Stimulated activated naive B cell treated with anti-CD40 and anti-IgM and Interleukin-4, amounts not matched to agents 10 μg/mL and 1 μg/mL and 100 μg/mL, for 72 hours (primary cell): ENCODE data around the gene KPNA4.
"Not testable (repeated sequence)": the region's sequence is repeated elsewhere in the genome, so short reads cannot be mapped to it uniquely, and the experiment has no call there.

Source experiments
- ATAC-seq, 2 donors: fragments of 150-1000 bp; cut with Tn5 transposase; replicated peaks; 2 replicates each; pipeline ENCODE4 v1.10.0; 2021; ENCODE audit warnings: moderate library complexity in 1 of 2
- DNase-seq: peaks from one replicate; pipeline ENCODE4 v3.0.0; 2021
- H3K27ac Mint-ChIP-seq: one replicate; pipeline ENCODE4 v1.8.0; 2022; ENCODE audit warnings: mild to moderate bottlenecking, mixed read lengths
- H3K27me3 Mint-ChIP-seq, 2 donors: one replicate each; pipeline ENCODE4 v1.8.0; 2022; ENCODE audit warnings: mixed read lengths in 2 of 2
- H3K36me3 Mint-ChIP-seq, 2 donors: one replicate each; pipeline ENCODE4 v1.8.0; 2022; ENCODE audit warnings: mixed read lengths in 2 of 2, mild to moderate bottlenecking in 1 of 2
- H3K4me1 Mint-ChIP-seq, 2 donors: one replicate each; pipeline ENCODE4 v1.8.0; 2022; ENCODE audit warnings: mixed read lengths in 2 of 2, mild to moderate bottlenecking in 1 of 2
- H3K4me3 Mint-ChIP-seq, 2 donors: one replicate each; pipeline ENCODE4 v1.8.0; 2022; ENCODE audit warnings: mild to moderate bottlenecking in 2 of 2, mixed read lengths in 2 of 2, moderate library complexity in 1 of 2
- H3K9me3 Mint-ChIP-seq, 2 donors: one replicate each; pipeline ENCODE4 v1.8.0; 2022; ENCODE audit warnings: mixed read lengths in 2 of 2, mild to moderate bottlenecking in 1 of 2

KPNA4 gene

GRCh38 chr3:160562952-160563351, 2.4 kb downstream of the KPNA4 start:
- Mint-ChIP-seq H3K36me3 (peaks cover 8 to 19% of the 10 kb centered on the region in 2 donors), H3K4me1 (peaks cover 33 to 63% of the 10 kb centered on the region in 2 donors), H3K27me3 (no peaks in the 10 kb centered on the region), H3K4me3 (peak overlapping the region; percentile 56 to 68), H3K9me3 (no peaks in the 10 kb centered on the region), H3K27ac (peak overlapping the region; percentile 37)
- DNase-seq (no peak), ATAC-seq (no peak)

- Mint-ChIP-seq H3K36me3 (peaks cover 7 to 15% of the 10 kb centered on the region in 2 donors), H3K9me3 (no peaks in the 10 kb centered on the region), H3K4me1 (peaks cover 20 to 64% of the 10 kb centered on the region in 2 donors), H3K27me3 (no peaks in the 10 kb centered on the region), H3K27ac (no peak overlapping the region), H3K4me3 (no peak overlapping the region)
- DNase-seq: no peak
- no peak for ATAC-seq
These were observed 7.8 kb downstream of the KPNA4 start for GRCh38 chr3:160557571-160557970.

- DNase-seq: no peak
These were observed 9.2 kb downstream of the KPNA4 start for GRCh38 chr3:160556141-160556540.

GRCh38 chr3:160554980-160555379, 10.4 kb downstream of the KPNA4 start:
- ATAC-seq (no peak), DNase-seq (no peak)
- H3K9me3 Mint-ChIP-seq: peaks cover 6 to 7% of the 10 kb centered on the region in 2 donors
- no peak overlapping the region for H3K4me3 Mint-ChIP-seq
- peaks cover 20 to 63% of the 10 kb centered on the region in 2 donors for H3K4me1 Mint-ChIP-seq
- no peak overlapping the region for H3K27ac Mint-ChIP-seq
- no peaks in the 10 kb centered on the region for H3K27me3 Mint-ChIP-seq
- H3K36me3 Mint-ChIP-seq: peaks cover 25 to 35% of the 10 kb centered on the region in 2 donors

More at GRCh38 chr3:160556141-160556540, 9.2 kb downstream of the KPNA4 start:
- Mint-ChIP-seq H3K36me3 (peaks cover 16 to 27% of the 10 kb centered on the region in 2 donors), H3K4me1 (peaks cover 20 to 63% of the 10 kb centered on the region in 2 donors), H3K27me3 (no peaks in the 10 kb centered on the region), H3K4me3 (no peak overlapping the region), H3K27ac (no peak overlapping the region), H3K9me3 (peaks cover 3 to 4% of the 10 kb centered on the region in 2 donors)
- ATAC-seq: no peak

GRCh38 chr3:160553827-160554226, 11.5 kb downstream of the KPNA4 start:
- DNase-seq (no peak), ATAC-seq (no peak)
- H3K27ac Mint-ChIP-seq: no peak overlapping the region
- peaks cover 6 to 7% of the 10 kb centered on the region in 2 donors for H3K9me3 Mint-ChIP-seq
- H3K36me3 Mint-ChIP-seq: peaks cover 25 to 43% of the 10 kb centered on the region in 2 donors
- no peak overlapping the region for H3K4me3 Mint-ChIP-seq
- H3K4me1 Mint-ChIP-seq: peaks cover 16 to 59% of the 10 kb centered on the region in 2 donors
- no peaks in the 10 kb centered on the region for H3K27me3 Mint-ChIP-seq

- DNase-seq (no peak), ATAC-seq (no peak)
- no peak overlapping the region for H3K27ac Mint-ChIP-seq
- peaks cover 32 to 64% of the 10 kb centered on the region in 2 donors for H3K4me1 Mint-ChIP-seq
- peaks cover 6 to 7% of the 10 kb centered on the region in 2 donors for H3K9me3 Mint-ChIP-seq
- no peak overlapping the region for H3K4me3 Mint-ChIP-seq
- H3K27me3 Mint-ChIP-seq: no peaks in the 10 kb centered on the region
- peaks cover 30 to 58% of the 10 kb centered on the region in 2 donors for H3K36me3 Mint-ChIP-seq
These were observed 18.6 kb downstream of the KPNA4 start for GRCh38 chr3:160546727-160547126.

GRCh38 chr3:160545504-160545871, 19.9 kb downstream of the KPNA4 start:
- Mint-ChIP-seq H3K27ac (no peak overlapping the region), H3K4me1 (peaks cover 29 to 58% of the 10 kb centered on the region in 2 donors), H3K36me3 (peaks cover 19 to 46% of the 10 kb centered on the region in 2 donors), H3K27me3 (no peaks in the 10 kb centered on the region), H3K4me3 (no peak overlapping the region), H3K9me3 (peaks cover 0 to 1% of the 10 kb centered on the region in 2 donors)
- no peak for DNase-seq
- ATAC-seq: no peak

GRCh38 chr3:160544844-160545503, 20.4 kb downstream of the KPNA4 start:
- no peak overlapping the region for H3K27ac Mint-ChIP-seq
- peaks cover 29 to 58% of the 10 kb centered on the region in 2 donors for H3K4me1 Mint-ChIP-seq
- no peaks in the 10 kb centered on the region for H3K27me3 Mint-ChIP-seq
- DNase-seq: no peak
- peaks cover 0 to 1% of the 10 kb centered on the region in 2 donors for H3K9me3 Mint-ChIP-seq
- ATAC-seq: no peak
- H3K4me3 Mint-ChIP-seq: no peak overlapping the region
- H3K36me3 Mint-ChIP-seq: peaks cover 17 to 44% of the 10 kb centered on the region in 2 donors

- no peak overlapping the region for H3K4me3 Mint-ChIP-seq
- H3K27ac Mint-ChIP-seq: no peak overlapping the region
- H3K36me3 Mint-ChIP-seq: peaks cover 10 to 16% of the 10 kb centered on the region in 2 donors
- no peaks in the 10 kb centered on the region for H3K27me3 Mint-ChIP-seq
- no peaks in the 10 kb centered on the region for H3K9me3 Mint-ChIP-seq
- no peak for DNase-seq
- H3K4me1 Mint-ChIP-seq: peaks cover 25 to 40% of the 10 kb centered on the region in 2 donors
- no peak for ATAC-seq
These were observed 24.8 kb downstream of the KPNA4 start for GRCh38 chr3:160540551-160540950.

GRCh38 chr3:160538895-160539294, 26.5 kb downstream of the KPNA4 start:
- DNase-seq (no peak), ATAC-seq (no peak)
- Mint-ChIP-seq H3K4me3 (no peak overlapping the region), H3K9me3 (no peaks in the 10 kb centered on the region), H3K4me1 (peaks cover 18 to 25% of the 10 kb centered on the region in 2 donors), H3K27me3 (no peaks in the 10 kb centered on the region), H3K36me3 (peaks cover 4 to 6% of the 10 kb centered on the region in 2 donors), H3K27ac (no peak overlapping the region)

GRCh38 chr3:160537729-160538128, 27.6 kb downstream of the KPNA4 start:
- peaks cover 16 to 25% of the 10 kb centered on the region in 2 donors for H3K4me1 Mint-ChIP-seq

GRCh38 chr3:160532371-160532770, 33.0 kb downstream of the KPNA4 start:
- DNase-seq (no peak), ATAC-seq (no peak)
- peaks cover 0 to 2% of the 10 kb centered on the region in 2 donors for H3K4me1 Mint-ChIP-seq
- no peaks in the 10 kb centered on the region for H3K9me3 Mint-ChIP-seq
- H3K27ac Mint-ChIP-seq: no peak overlapping the region
- peaks cover 16 to 23% of the 10 kb centered on the region in 2 donors for H3K36me3 Mint-ChIP-seq
- H3K4me3 Mint-ChIP-seq: no peak overlapping the region
- no peaks in the 10 kb centered on the region for H3K27me3 Mint-ChIP-seq

More at GRCh38 chr3:160537729-160538128, 27.6 kb downstream of the KPNA4 start:
- Mint-ChIP-seq H3K36me3 (peaks cover 1 to 3% of the 10 kb centered on the region in 2 donors), H3K27me3 (no peaks in the 10 kb centered on the region), H3K4me3 (no peak overlapping the region), H3K9me3 (no peaks in the 10 kb centered on the region), H3K27ac (no peak overlapping the region)
- DNase-seq: no peak
- no peak for ATAC-seq

GRCh38 chr3:160531311-160531710, 34.1 kb downstream of the KPNA4 start:
- H3K36me3 Mint-ChIP-seq: peaks cover 19 to 28% of the 10 kb centered on the region in 2 donors
- no peak overlapping the region for H3K4me3 Mint-ChIP-seq
- no peak for ATAC-seq

GRCh38 chr3:160516391-160516790, 49.0 kb downstream of the KPNA4 start:
- not testable (repeated sequence) for H3K27me3 Mint-ChIP-seq, ATAC-seq, H3K4me3 Mint-ChIP-seq, H3K4me1 Mint-ChIP-seq, H3K27ac Mint-ChIP-seq, H3K9me3 Mint-ChIP-seq, DNase-seq
- H3K36me3 Mint-ChIP-seq: peaks cover 32 to 52% of the 10 kb centered on the region in 2 donors

More at GRCh38 chr3:160531311-160531710, 34.1 kb downstream of the KPNA4 start:
- no peak for DNase-seq
- Mint-ChIP-seq H3K9me3 (no peaks in the 10 kb centered on the region), H3K4me1 (peaks cover 0 to 2% of the 10 kb centered on the region in 2 donors), H3K27ac (peak overlapping the region; percentile 73), H3K27me3 (no peaks in the 10 kb centered on the region)

GRCh38 chr3:160501325-160501724, 64.0 kb downstream of the KPNA4 start:
- Mint-ChIP-seq H3K36me3 (peaks cover 28 to 37% of the 10 kb centered on the region in 2 donors), H3K27me3 (no peaks in the 10 kb centered on the region), H3K27ac (no peak overlapping the region), H3K4me1 (no peaks in the 10 kb centered on the region), H3K9me3 (no peaks in the 10 kb centered on the region), H3K4me3 (no peak overlapping the region)
- no peak for DNase-seq
- ATAC-seq: no peak
